MCF 10A (cell line): ENCODE results near the gene ATOH8. TPM values are rescaled to one million over a fixed set of nuclear protein-coding genes. Genes with fewer than 3 reads are reported as not detected.

Experiments
- BruUV-seq: library from RNA; stranded (reverse); fragments of 400-500 nt; replicated peaks from 2 replicates; lab custom pipeline; 2021; lab: Mats Ljungman, UMichigan
- CTCF ChIA-PET: fragments of 300-600 bp; sonication (Branson Sonifier 250); formaldehyde crosslinking; extraction: SDS; loops from one replicate; lab custom pipeline; 2021; ENCODE audit warnings: antibody characterized with exemption, inconsistent platforms; lab: Yijun Ruan, JAX
- POLR2A ChIA-PET: fragments of 300-600, 350-650 bp; sonication (Branson Sonifier 250); formaldehyde crosslinking; extraction: SDS; loops from one replicate; lab custom pipeline; 2020; ENCODE audit warnings: antibody characterized with exemption, inconsistent platforms; lab: Yijun Ruan, JAX
- DNase-seq: peaks from one replicate; pipeline ENCODE4 v3.0.0-alpha.2; 2018; ENCODE audit not compliant: unreplicated experiment
- H3K27ac Mint-ChIP-seq: one replicate; pipeline ENCODE4 v1.8.0; 2022; ENCODE audit warnings: mild to moderate bottlenecking, low read depth, mixed read lengths; ENCODE audit not compliant: unreplicated experiment
- H3K27me3 Mint-ChIP-seq: one replicate; pipeline ENCODE4 v1.8.0; 2022; ENCODE audit warnings: mixed read lengths; ENCODE audit not compliant: insufficient read depth, unreplicated experiment
- H3K36me3 Mint-ChIP-seq: one replicate; pipeline ENCODE4 v1.8.0; 2022; ENCODE audit warnings: mild to moderate bottlenecking, moderate library complexity, mixed read lengths; ENCODE audit not compliant: insufficient read depth, unreplicated experiment
- H3K4me1 Mint-ChIP-seq: one replicate; pipeline ENCODE4 v1.8.0; 2022; ENCODE audit warnings: mixed read lengths; ENCODE audit not compliant: insufficient read depth, unreplicated experiment
- H3K4me3 Mint-ChIP-seq: one replicate; pipeline ENCODE4 v1.8.0; 2022; ENCODE audit warnings: mild to moderate bottlenecking, moderate library complexity, mixed read lengths; ENCODE audit not compliant: unreplicated experiment
- H3K9me3 Mint-ChIP-seq: one replicate; pipeline ENCODE4 v1.8.0; 2022; ENCODE audit warnings: mixed read lengths; ENCODE audit not compliant: unreplicated experiment
- CTCF ChIP-seq: fragments of 200-600 bp; IDR thresholded peaks from one replicate; pipeline ENCODE4 v1.8.0; 2022; ENCODE audit warnings: antibody characterized with exemption, mild to moderate bottlenecking; ENCODE audit not compliant: unreplicated experiment
- intact Hi-C: fragments of 100-400 bp; cut with micrococcal nuclease; formaldehyde crosslinking; loops from 2 replicates; pipeline ENCODE4 v1.14.1; 2022
- total RNA-seq: library from RNA; stranded (reverse); gene quantifications from 2 replicates; pipeline ENCODE4 v1.2.3, GENCODE V29; 2022

The ATOH8 gene
- total RNA-seq, 1 experiment from 2014 or later = 0.72 TPM

GRCh38 chr2:85786865-85787264 lies 33.1 kb downstream of the ATOH8 start:
- POLR2A ChIA-PET = interaction anchor here (5.5 kb wide), 1 partner anchor 14 kb away, joined by 22 read pairs; no protein-coding TSS in a partner anchor
- no peak overlapping the region for H3K4me3 Mint-ChIP-seq
- no peak for TF ChIP-seq CTCF
- no peaks in the 10 kb centered on the region for H3K9me3 Mint-ChIP-seq
- intact Hi-C loops = no loop called here
- H3K27ac Mint-ChIP-seq = no peak overlapping the region
- H3K27me3 Mint-ChIP-seq = peaks cover 17% of the 10 kb centered on the region
- CTCF ChIA-PET = no interaction called here
- peaks cover 2% of the 10 kb centered on the region for H3K4me1 Mint-ChIP-seq
- H3K36me3 Mint-ChIP-seq = no peaks in the 10 kb centered on the region
- DNase-seq = no peak
- BruUV-seq = no TSS peak

- POLR2A ChIA-PET = interaction anchor here (0.5 to 5.5 kb wide), 2 partner anchors 15 to 150 kb away, joined by 4 to 22 read pairs; no protein-coding TSS in a partner anchor
- intact Hi-C loops = no loop called here
- Mint-ChIP-seq H3K4me1 (peaks cover 7% of the 10 kb centered on the region), H3K27ac (no peak overlapping the region), H3K4me3 (no peak overlapping the region), H3K9me3 (no peaks in the 10 kb centered on the region), H3K27me3 (peaks cover 17% of the 10 kb centered on the region), H3K36me3 (no peaks in the 10 kb centered on the region)
- no TSS peak for BruUV-seq
- CTCF ChIA-PET = no interaction called here
- DNase-seq = no peak
- TF ChIP-seq CTCF = no peak
Measured at GRCh38 chr2:85787282-85787980, 33.6 kb downstream of the ATOH8 start.

GRCh38 chr2:85787981-85788340 lies 34.2 kb downstream of the ATOH8 start:
- H3K27ac Mint-ChIP-seq = no peak overlapping the region
- no peak overlapping the region for H3K4me3 Mint-ChIP-seq
- BruUV-seq = no TSS peak
- H3K36me3 Mint-ChIP-seq = no peaks in the 10 kb centered on the region
- ChIA-PET CTCF (no interaction called here), POLR2A (interaction anchor here (0.5 kb wide), 1 partner anchor 151 kb away, joined by 4 read pairs; no protein-coding TSS in a partner anchor)
- peaks cover 17% of the 10 kb centered on the region for H3K27me3 Mint-ChIP-seq
- no peak for TF ChIP-seq CTCF
- intact Hi-C loops = no loop called here
- H3K4me1 Mint-ChIP-seq = peaks cover 13% of the 10 kb centered on the region
- no peaks in the 10 kb centered on the region for H3K9me3 Mint-ChIP-seq
- no peak for DNase-seq

GRCh38 chr2:85788603-85789002 lies 34.8 kb downstream of the ATOH8 start:
- ChIA-PET POLR2A (no interaction called here), CTCF (no interaction called here)
- H3K27ac Mint-ChIP-seq = no peak overlapping the region
- no peak for TF ChIP-seq CTCF
- peaks cover 16% of the 10 kb centered on the region for H3K4me1 Mint-ChIP-seq
- no peaks in the 10 kb centered on the region for H3K36me3 Mint-ChIP-seq
- no TSS peak for BruUV-seq
- DNase-seq = no peak
- peaks cover 17% of the 10 kb centered on the region for H3K27me3 Mint-ChIP-seq
- no peaks in the 10 kb centered on the region for H3K9me3 Mint-ChIP-seq
- intact Hi-C loops = no loop called here
- H3K4me3 Mint-ChIP-seq = no peak overlapping the region
